SK-N-SH (cell line): ENCODE measurements around the gene RAB10.

Experiments
- TCF12 ChIP-seq: IDR thresholded peaks from 2 replicates; pipeline ENCODE4 v1.4.0; 2012
- TF ChIP-seq, protein P1 (sequence below): fragments of 200-600 bp; sonication (generic); IDR thresholded peaks from 2 replicates; pipeline ENCODE4 v1.6.1; 2017; ENCODE audit warnings: antibody characterized with exemption, mild to moderate bottlenecking, moderate library complexity

GRCh38 chr2:26172871-26173775 is 139.2 kb downstream of the RAB10 start, which contains the start of gene GAREM2:
- no peak for TF ChIP-seq TCF12
- TF ChIP-seq, protein P1, sequence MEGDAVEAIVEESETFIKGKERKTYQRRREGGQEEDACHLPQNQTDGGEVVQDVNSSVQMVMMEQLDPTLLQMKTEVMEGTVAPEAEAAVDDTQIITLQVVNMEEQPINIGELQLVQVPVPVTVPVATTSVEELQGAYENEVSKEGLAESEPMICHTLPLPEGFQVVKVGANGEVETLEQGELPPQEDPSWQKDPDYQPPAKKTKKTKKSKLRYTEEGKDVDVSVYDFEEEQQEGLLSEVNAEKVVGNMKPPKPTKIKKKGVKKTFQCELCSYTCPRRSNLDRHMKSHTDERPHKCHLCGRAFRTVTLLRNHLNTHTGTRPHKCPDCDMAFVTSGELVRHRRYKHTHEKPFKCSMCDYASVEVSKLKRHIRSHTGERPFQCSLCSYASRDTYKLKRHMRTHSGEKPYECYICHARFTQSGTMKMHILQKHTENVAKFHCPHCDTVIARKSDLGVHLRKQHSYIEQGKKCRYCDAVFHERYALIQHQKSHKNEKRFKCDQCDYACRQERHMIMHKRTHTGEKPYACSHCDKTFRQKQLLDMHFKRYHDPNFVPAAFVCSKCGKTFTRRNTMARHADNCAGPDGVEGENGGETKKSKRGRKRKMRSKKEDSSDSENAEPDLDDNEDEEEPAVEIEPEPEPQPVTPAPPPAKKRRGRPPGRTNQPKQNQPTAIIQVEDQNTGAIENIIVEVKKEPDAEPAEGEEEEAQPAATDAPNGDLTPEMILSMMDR, result no peak
